Measurements from ENCODE around the gene C2CD5.

The C2CD5 gene

DNA sequence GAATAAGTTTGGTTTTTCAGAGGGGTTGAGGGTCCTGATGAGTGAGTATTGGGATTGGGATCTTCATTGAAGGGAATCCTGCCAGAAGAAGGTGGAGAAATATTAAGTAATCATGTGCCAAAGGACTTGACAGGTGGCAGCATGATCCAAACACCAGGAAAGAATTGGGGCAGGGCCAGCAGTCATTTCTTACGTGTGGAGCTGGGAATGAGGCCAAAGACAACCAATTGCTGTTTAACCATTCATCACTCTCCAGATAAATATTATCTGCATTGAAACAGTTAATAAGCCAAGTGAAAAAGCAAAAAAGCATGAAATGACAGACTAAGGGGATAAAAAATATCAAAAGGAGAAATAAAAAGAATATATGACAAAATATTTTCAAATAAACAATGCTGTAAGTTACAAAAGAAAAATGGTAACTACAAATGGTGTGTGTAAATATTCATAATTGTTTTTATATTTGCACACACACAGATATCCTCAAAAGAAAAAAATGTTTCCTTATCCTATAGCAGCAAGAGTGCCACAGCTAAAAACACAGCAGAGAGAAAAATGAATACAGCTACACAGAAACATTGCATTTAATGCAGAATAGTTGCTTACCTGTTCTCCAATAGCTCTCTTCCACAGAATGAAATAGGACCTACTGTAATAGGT lies 26.2 kb downstream of the C2CD5 start:
- CTCF ChIA-PET, result interaction anchor here (0.9 to 1.4 kb wide), 2 partner anchors 8 to 26 kb away, joined by 3 to 5 read pairs; partner anchors contain the start of gene C2CD5

DNA sequence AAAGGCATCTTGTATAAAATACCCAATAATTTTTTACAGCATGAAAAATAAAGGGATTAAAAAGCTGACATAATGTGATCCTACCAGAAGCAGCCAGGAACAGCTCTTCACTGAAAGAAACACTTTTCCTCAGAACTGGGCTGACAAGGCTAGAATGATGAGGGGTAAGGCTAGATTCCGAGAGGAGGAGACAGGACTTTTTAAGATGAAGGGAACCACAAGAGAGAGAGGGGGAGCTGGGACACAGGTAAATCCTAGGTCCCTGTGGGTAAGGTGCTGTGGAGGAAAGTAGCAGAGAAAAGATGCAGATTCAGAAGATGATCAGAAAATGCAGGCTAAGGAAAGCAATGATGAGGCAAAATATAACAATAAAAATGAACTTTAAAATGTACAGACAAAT lies 29.5 kb downstream of the C2CD5 start:
- CTCF ChIA-PET, result no interaction called here
- POLR2A ChIA-PET, result no interaction called here
- DNase-seq (ENCODE audit: low read depth, low spot score), result no peak
- H3K4me3 ChIP-seq (ENCODE audit: low read depth, low read length), result no peak overlapping the region
- TF ChIP-seq, protein P1, sequence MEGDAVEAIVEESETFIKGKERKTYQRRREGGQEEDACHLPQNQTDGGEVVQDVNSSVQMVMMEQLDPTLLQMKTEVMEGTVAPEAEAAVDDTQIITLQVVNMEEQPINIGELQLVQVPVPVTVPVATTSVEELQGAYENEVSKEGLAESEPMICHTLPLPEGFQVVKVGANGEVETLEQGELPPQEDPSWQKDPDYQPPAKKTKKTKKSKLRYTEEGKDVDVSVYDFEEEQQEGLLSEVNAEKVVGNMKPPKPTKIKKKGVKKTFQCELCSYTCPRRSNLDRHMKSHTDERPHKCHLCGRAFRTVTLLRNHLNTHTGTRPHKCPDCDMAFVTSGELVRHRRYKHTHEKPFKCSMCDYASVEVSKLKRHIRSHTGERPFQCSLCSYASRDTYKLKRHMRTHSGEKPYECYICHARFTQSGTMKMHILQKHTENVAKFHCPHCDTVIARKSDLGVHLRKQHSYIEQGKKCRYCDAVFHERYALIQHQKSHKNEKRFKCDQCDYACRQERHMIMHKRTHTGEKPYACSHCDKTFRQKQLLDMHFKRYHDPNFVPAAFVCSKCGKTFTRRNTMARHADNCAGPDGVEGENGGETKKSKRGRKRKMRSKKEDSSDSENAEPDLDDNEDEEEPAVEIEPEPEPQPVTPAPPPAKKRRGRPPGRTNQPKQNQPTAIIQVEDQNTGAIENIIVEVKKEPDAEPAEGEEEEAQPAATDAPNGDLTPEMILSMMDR (IDR thresholded peaks at IDR 0.05; ENCODE audit: insufficient read depth, low read length, missing control alignments), result no peak

More for the DNA sequence above, 26.2 kb downstream of the C2CD5 start:
- TF ChIP-seq, protein P1 (IDR thresholded peaks at IDR 0.05; ENCODE audit: insufficient read depth, low read length, missing control alignments), result no peak
- no peak for DNase-seq (ENCODE audit: low read depth, low spot score)
- H3K4me3 ChIP-seq (ENCODE audit: low read depth, low read length), result no peak overlapping the region
- POLR2A ChIA-PET, result interaction anchor here (0.5 kb wide), 1 partner anchor 21 kb away, joined by 3 read pairs; no protein-coding TSS in a partner anchor

DNA sequence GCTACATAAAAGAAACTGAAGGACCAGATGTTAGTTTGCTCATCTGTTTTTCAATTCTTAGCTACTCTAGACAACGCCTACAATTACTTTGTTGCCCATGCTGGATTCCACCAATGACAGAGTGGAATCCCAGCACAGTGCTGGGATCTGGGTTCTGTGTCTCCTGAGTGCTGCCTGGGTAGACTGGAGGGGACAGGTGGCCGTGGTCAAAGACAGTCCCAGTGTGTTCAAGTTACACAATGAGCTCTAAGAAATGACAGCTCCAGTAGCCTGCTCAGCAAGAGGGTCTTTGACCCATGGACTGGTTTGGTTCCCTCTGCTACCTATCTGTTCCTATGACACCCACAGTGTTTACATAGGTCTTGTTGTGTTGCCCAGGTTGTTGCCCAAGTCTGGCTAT lies 38.5 kb downstream of the C2CD5 start:
- no peak overlapping the region for H3K4me3 ChIP-seq (ENCODE audit: low read depth, low read length)
- TF ChIP-seq, protein P1 (IDR thresholded peaks at IDR 0.05; ENCODE audit: insufficient read depth, low read length, missing control alignments), result no peak
- POLR2A ChIA-PET, result no interaction called here
- CTCF ChIA-PET, result interaction anchor here (1.0 to 1.1 kb wide), 2 partner anchors 10 to 47 kb away, joined by 3 read pairs; no protein-coding TSS in a partner anchor
- no peak for DNase-seq (ENCODE audit: low read depth, low spot score)

DNA sequence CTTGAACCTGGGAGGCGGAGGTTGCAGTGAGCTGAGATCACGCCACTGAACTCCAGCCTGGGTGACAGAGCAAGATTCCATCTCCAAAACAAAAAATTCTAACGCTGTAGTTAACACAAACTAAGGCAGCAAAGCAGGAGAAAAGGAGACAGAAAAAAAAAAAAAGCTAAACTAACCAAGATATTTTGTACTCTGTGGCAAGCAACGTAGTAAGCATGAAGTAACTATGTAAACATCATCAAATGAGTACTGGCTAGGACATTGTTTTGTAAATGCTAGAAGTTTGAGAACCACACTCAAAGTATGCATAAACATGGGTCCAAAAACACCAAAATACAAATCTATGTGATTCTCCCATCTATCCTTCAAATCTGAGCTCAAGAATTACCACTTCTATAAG lies 44.2 kb downstream of the C2CD5 start:
- TF ChIP-seq, protein P1 (IDR thresholded peaks at IDR 0.05; ENCODE audit: insufficient read depth, low read length, missing control alignments), result no peak
- CTCF ChIA-PET, result no interaction called here
- H3K4me3 ChIP-seq (ENCODE audit: low read depth, low read length), result no peak overlapping the region
- no peak for DNase-seq (ENCODE audit: low read depth, low spot score)
- POLR2A ChIA-PET, result no interaction called here

DNA sequence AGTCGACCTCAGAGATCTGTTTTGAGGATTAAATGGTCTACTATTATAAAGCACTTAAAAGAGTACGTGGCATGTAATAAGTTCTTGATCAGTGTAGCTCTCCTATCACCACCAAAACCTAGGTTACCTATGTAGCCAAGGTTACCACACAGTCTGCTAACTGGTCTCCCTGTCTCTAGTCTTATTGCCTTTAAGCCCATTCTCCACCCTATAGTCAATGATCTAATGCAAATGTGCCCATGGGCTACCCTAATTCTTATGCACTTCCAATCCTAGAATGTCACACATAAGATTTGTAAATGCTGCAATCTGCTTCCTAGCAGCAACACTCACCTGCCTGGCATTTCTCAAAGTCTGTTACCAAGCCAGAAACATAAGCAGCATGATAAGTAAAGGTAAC lies 44.9 kb downstream of the C2CD5 start:
- CTCF ChIA-PET, result interaction anchor here (1.4 kb wide), 1 partner anchor 40 kb away, joined by 5 read pairs; no protein-coding TSS in a partner anchor
- no peak overlapping the region for H3K4me3 ChIP-seq (ENCODE audit: low read depth, low read length)
- DNase-seq (ENCODE audit: low read depth, low spot score), result no peak
- TF ChIP-seq, protein P1 (IDR thresholded peaks at IDR 0.05; ENCODE audit: insufficient read depth, low read length, missing control alignments), result no peak
- POLR2A ChIA-PET, result no interaction called here

DNA sequence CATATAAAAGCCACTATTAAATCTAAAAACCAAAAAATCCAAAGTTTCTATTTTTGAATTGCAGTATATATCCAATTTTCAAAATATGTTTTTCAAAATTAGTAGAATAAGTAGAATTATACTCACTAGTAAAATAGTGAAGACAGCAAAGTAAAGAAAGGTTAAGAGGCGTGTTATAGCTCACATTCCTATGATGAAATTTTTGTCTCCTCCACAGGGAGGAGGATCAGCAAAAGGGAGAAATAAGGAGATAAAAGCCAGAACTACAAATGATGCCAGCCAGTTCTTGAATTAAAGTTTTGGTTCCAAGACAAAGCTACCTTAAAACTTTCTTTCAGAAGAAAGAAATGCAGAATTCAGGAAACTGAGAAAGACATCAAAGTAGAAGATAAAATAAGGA lies 50.0 kb downstream of the C2CD5 start:
- DNase-seq (ENCODE audit: low read depth, low spot score), result no peak
- ChIA-PET CTCF (interaction anchor here (1.1 kb wide), 1 partner anchor 37 kb away, joined by 3 read pairs; no protein-coding TSS in a partner anchor), POLR2A (no interaction called here)
- H3K4me3 ChIP-seq (ENCODE audit: low read depth, low read length), result no peak overlapping the region
- TF ChIP-seq, protein P1 (IDR thresholded peaks at IDR 0.05; ENCODE audit: insufficient read depth, low read length, missing control alignments), result no peak
